Measurements from ENCODE around the gene HPGDS.

DNA sequence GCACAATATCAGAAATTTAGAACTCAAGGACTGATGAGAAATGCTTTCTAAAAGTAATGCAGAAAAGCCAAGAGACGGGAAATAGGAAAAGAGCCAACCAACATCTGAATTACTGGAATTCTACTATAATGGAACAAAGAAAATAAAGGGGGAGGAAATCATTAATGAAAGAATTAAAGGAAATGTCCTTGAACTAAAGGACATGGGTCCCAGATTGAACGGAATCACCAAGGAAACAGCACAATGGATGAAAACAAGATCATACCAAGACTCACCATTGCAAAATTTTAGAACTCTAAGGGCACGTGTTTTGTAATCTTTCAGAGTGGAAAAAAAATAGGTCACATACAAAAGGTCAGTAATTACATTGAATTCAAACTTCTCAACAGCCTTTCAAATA is 35.9 kb downstream of the HPGDS start:
- TF ChIP-seq, protein P1, sequence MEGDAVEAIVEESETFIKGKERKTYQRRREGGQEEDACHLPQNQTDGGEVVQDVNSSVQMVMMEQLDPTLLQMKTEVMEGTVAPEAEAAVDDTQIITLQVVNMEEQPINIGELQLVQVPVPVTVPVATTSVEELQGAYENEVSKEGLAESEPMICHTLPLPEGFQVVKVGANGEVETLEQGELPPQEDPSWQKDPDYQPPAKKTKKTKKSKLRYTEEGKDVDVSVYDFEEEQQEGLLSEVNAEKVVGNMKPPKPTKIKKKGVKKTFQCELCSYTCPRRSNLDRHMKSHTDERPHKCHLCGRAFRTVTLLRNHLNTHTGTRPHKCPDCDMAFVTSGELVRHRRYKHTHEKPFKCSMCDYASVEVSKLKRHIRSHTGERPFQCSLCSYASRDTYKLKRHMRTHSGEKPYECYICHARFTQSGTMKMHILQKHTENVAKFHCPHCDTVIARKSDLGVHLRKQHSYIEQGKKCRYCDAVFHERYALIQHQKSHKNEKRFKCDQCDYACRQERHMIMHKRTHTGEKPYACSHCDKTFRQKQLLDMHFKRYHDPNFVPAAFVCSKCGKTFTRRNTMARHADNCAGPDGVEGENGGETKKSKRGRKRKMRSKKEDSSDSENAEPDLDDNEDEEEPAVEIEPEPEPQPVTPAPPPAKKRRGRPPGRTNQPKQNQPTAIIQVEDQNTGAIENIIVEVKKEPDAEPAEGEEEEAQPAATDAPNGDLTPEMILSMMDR (IDR thresholded peaks at IDR 0.05; ENCODE audit: low read depth, low read length, poor library complexity, severe bottlenecking), result no peak
- TF ChIP-seq EZH2phosphoT487 (IDR thresholded peaks at IDR 0.05; ENCODE audit: borderline replicate concordance, low read length), result no peak
